Measurements from ENCODE around the gene OR52I1. TPM values are rescaled to one million over a fixed set of nuclear protein-coding genes. Genes with fewer than 3 reads are reported as not detected.

The OR52I1 gene
- total RNA-seq, 2 experiments from 2014 or later: not detected

GRCh38 chr11:4639931-4640330, 46.1 kb downstream of the OR52I1 start:
- Mint-ChIP-seq H3K27ac (no peak overlapping the region), H3K4me3 (no peak overlapping the region), H3K27me3 (peaks cover 38% of the 10 kb centered on the region), H3K36me3 (ENCODE audit: low read depth) (no peaks in the 10 kb centered on the region), H3K4me1 (ENCODE audit: low read depth) (no peaks in the 10 kb centered on the region), H3K9me3 (no peaks in the 10 kb centered on the region)
- H3K4me1 ChIP-seq (ENCODE audit: insufficient read depth, low read length): peaks cover 7% of the 10 kb centered on the region
- H3K4me3 ChIP-seq (ENCODE audit: low read length): no peak overlapping the region
- no peaks in the 10 kb centered on the region for H3K9me3 ChIP-seq (ENCODE audit: control insufficient read depth in 1 of 2, insufficient read depth in 1 of 2, low read length in 2 of 2)
- ChIA-PET CTCF (interaction anchor here (0.6 kb wide), 1 partner anchor 1172 kb away, joined by 3 read pairs; no protein-coding TSS in a partner anchor), POLR2A (no interaction called here)
- no peak for DNase-seq
- no peak overlapping the region for H3K27ac ChIP-seq (ENCODE audit: low read depth in 1 of 2, low read length in 2 of 2)
- TF ChIP-seq CTCF (IDR thresholded peaks at IDR 0.05): no peak
- ATAC-seq (ENCODE audit: poor library complexity): no peak
- intact Hi-C loops (cut with DNase I, micrococcal nuclease): loop anchor here in 1 of 2 experiments (5.0 kb wide), 2 partner anchors 453 to 1712 kb away; no protein-coding TSS in a partner anchor
- peaks cover 8 to 11% of the 10 kb centered on the region in 2 experiments for H3K27me3 ChIP-seq (ENCODE audit: control insufficient read depth in 1 of 2, insufficient read depth in 2 of 2, low read length in 2 of 2)
- no peaks in the 10 kb centered on the region for H3K36me3 ChIP-seq (ENCODE audit: insufficient read depth, low read length)

GRCh38 chr11:4641501-4641900, 47.7 kb downstream of the OR52I1 start:
- no peaks in the 10 kb centered on the region for H3K9me3 Mint-ChIP-seq
- TF ChIP-seq CTCF (IDR thresholded peaks at IDR 0.05): no peak
- no peak overlapping the region for H3K4me3 ChIP-seq (ENCODE audit: low read length)
- CTCF ChIA-PET: no interaction called here
- peaks cover 40% of the 10 kb centered on the region for H3K27me3 Mint-ChIP-seq
- POLR2A ChIA-PET: no interaction called here
- DNase-seq: no peak
- intact Hi-C loops (cut with DNase I, micrococcal nuclease): no loop called here
- no peaks in the 10 kb centered on the region for H3K4me1 Mint-ChIP-seq (ENCODE audit: low read depth)
- H3K9me3 ChIP-seq (ENCODE audit: control insufficient read depth in 1 of 2, insufficient read depth in 1 of 2, low read length in 2 of 2): no peaks in the 10 kb centered on the region
- no peak overlapping the region for H3K27ac Mint-ChIP-seq
- H3K27ac ChIP-seq (ENCODE audit: low read depth in 1 of 2, low read length in 2 of 2): no peak overlapping the region
- peaks cover 6% of the 10 kb centered on the region in 2 experiments for H3K27me3 ChIP-seq (ENCODE audit: control insufficient read depth in 1 of 2, insufficient read depth in 2 of 2, low read length in 2 of 2)
- peaks cover 7% of the 10 kb centered on the region for H3K4me1 ChIP-seq (ENCODE audit: insufficient read depth, low read length)
- H3K36me3 ChIP-seq (ENCODE audit: insufficient read depth, low read length): no peaks in the 10 kb centered on the region
- H3K36me3 Mint-ChIP-seq (ENCODE audit: low read depth): no peaks in the 10 kb centered on the region
- no peak overlapping the region for H3K4me3 Mint-ChIP-seq
- ATAC-seq (ENCODE audit: poor library complexity): no peak

GRCh38 chr11:4642043-4642442, 48.2 kb downstream of the OR52I1 start:
- H3K9me3 ChIP-seq (ENCODE audit: control insufficient read depth in 1 of 2, insufficient read depth in 1 of 2, low read length in 2 of 2): no peaks in the 10 kb centered on the region
- no peak for TF ChIP-seq CTCF (IDR thresholded peaks at IDR 0.05)
- H3K9me3 Mint-ChIP-seq: no peaks in the 10 kb centered on the region

More at GRCh38 chr11:4642043-4642442, 48.2 kb downstream of the OR52I1 start:
- H3K4me1 Mint-ChIP-seq (ENCODE audit: low read depth): no peaks in the 10 kb centered on the region
- Histone ChIP-seq H3K4me3 (ENCODE audit: low read length) (no peak overlapping the region), H3K27ac (ENCODE audit: low read depth in 1 of 2, low read length in 2 of 2) (no peak overlapping the region), H3K27me3 (ENCODE audit: control insufficient read depth in 1 of 2, insufficient read depth in 2 of 2, low read length in 2 of 2) (peaks cover 4 to 6% of the 10 kb centered on the region in 2 experiments), H3K4me1 (ENCODE audit: insufficient read depth, low read length) (peaks cover 3% of the 10 kb centered on the region), H3K36me3 (ENCODE audit: insufficient read depth, low read length) (no peaks in the 10 kb centered on the region)
- H3K4me3 Mint-ChIP-seq: no peak overlapping the region
- ATAC-seq (ENCODE audit: poor library complexity) (no peak), DNase-seq (no peak)
- no peak overlapping the region for H3K27ac Mint-ChIP-seq
- no peaks in the 10 kb centered on the region for H3K36me3 Mint-ChIP-seq (ENCODE audit: low read depth)
- CTCF ChIA-PET: no interaction called here
- H3K27me3 Mint-ChIP-seq: peaks cover 40% of the 10 kb centered on the region
- intact Hi-C loops (cut with DNase I, micrococcal nuclease): no loop called here
- POLR2A ChIA-PET: no interaction called here

Measured in CD4-positive, alpha-beta T cell (primary cell).